HG03520 (cell line): ENCODE measurements around the gene PRR12.

ENCODE experiments used
- ATAC-seq: cut with Tn5 transposase; IDR thresholded peaks from one replicate; pipeline ENCODE4 v1.9.1; 2021; ENCODE audit warnings: mild to moderate bottlenecking, moderate library complexity; ENCODE audit not compliant: unreplicated experiment

PRR12 gene

DNA sequence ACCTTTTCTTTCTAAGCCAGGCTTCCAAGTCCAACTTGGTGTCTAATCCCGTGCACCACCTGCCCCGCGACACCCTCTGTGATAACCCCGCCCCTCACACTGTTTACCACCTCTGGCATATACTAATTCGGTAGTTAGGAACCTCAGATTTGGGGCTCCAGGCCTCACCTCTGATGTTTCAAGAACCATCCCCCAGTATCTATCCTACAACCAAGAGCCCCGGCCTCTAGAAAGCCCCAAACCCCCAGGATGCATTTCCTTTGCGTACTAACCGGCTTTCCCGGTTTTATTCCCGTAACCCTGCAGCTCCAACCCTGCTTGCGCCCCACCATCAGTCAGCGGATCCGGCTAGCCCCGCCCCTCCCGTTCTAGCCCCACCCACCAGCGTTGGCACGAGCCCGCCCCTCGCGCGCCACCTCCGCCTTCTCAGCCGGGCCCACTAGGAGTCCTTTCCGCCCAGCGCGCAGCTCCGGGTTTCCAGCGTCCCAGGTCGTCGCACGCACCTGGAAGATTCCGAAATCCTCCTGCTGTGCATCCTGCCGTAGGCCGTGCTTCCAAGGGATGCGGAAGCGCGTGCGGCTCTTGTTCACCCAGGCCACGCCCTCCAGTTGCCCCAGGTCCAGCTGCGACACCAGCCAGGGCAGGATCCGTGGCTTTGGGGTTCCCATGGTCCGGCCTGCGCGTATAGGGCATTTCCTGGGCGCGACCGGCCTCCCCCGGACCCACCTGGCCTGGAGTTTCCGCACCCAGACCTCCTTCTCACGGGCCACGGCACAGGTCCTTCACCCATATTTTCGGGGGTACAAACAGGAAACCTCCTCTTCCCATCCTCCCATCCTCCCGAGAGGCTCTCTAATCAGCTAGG lies 73.4 kb downstream of the PRR12 start:
- ATAC-seq: no peak

DNA sequence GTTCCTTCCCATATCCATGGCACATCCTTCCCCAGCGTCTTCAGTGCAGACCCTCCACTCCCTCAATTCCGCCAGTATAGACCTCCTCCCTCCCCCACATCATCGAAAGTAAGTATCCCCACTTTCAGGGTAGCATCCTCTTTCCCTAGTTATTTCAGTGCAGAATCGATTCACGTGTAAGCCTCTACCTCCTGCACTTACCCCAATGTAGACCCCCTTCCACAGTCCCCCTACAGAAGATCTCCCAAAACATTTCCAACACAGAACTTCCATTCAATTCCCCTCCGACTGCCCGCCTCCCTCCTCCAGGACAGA lies 74.0 kb downstream of the PRR12 start:
- ATAC-seq: no peak

GRCh38 chr19:49665351-49666119 lies 74.6 kb downstream of the PRR12 start, which contains the start of the genes BCL2L12 and IRF3:
Gene BCL2L12 (plus strand): TSS chr19:49665933. CDS start chr19:49666693, 760 bp downstream.
Gene IRF3 (minus strand): TSS chr19:49665857. CDS start chr19:49664838, 1,019 bp downstream.
- ATAC-seq: peak; percentile 87

DNA sequence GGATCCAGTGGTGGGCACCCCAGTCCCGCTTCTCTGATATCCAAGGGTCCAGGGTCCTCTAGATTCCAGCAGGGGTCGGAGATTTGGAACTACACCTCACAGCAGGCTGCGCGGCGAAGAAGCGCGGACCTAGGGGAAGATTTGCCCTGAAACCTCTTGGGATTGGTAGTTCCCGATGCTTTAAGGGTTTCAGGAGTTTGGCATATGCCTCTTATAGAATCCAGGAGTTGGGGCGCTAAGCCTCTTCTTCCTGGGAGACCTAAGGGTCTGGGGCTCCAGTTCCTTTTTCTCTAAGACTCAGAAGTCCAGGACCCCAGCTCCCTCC lies 75.1 kb downstream of the PRR12 start:
- no peak for ATAC-seq

DNA sequence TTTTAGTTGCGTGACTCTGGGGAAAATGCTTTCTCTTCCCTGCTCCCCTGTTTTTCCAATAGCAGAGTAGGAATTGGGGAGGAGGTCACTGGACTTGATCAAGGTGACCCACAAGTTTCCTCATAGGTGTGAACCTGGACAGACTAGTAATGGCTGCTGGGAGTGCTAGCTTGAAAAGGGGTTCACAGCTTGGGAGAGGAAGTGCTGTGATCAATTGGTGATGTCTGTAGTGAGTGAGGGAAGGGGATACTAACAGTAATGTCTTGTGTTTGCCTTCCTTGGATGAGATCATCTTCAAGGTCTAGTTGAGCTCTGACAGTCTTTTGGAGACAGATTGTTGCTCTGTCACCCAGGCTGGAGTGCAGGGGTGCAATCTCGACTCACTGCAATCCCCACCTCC lies 76.5 kb downstream of the PRR12 start:
- no peak for ATAC-seq

DNA sequence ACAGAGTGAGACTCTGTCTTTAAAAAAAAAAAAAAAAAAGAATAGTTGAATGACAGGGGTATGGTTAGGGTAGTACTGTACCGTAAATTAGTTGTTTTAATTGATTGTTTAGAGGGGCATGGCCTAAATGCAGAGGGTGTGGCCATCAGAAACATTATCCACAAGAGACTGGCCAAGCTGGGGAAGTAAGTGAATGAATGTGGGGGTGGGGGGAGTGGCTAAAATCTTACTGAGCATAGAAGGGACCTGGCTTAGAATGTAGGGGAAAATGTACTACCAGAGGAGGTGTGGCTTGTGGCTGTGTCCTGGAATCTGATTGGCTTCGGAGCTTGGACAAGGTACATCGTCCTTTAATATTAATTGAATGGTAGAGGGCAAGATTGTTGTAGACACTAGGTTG lies 78.5 kb downstream of the PRR12 start:
- no peak for ATAC-seq

DNA sequence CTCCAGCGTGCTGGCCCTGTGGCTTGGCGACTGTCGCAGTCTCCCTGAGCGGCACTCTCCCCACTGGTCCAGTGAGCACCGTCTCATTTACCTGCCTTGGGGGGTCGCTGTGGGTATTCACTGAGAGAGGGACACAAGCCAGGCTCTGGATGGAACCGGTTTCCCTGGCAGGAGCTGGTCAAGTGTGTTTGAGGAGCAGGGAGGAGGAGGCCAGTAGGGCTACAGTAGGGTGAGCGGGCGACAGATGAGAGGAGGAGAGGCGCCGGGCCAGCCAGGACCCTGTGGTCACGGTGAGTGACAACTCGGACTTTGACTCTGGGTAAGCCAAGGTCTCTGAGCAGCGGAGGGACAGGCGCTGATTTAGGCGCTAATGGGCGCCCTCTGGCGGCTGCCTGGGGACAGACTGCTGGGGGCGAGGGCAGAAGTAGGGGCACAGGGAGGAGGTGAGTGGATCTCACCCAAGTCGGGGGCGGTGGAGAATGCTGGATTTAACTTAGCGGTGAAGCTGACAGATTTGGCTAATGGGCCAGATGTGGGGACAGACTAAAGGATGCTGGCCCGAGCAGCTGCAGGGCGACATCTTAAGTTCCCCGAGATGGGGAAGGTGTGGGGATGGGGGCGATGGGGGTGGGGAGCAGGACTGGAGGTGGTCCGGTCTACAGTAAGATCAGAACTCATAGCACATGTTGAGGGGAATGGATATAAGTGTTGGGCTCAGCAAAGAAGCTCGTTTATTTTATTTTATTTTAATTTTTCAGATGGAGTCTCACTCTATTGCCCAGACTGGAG lies 81.3 kb downstream of the PRR12 start:
- ATAC-seq: no peak
